HG03064 (cell line): ENCODE results near the gene PARD6G.

ENCODE experiments used
- ATAC-seq: cut with Tn5 transposase; IDR thresholded peaks from one replicate; pipeline ENCODE4 v1.9.1; 2021; ENCODE audit warnings: low read depth; ENCODE audit not compliant: unreplicated experiment

PARD6G gene

GRCh38 chr18:80191907-80192652 is 55.2 kb downstream of the PARD6G start:
- no peak for ATAC-seq

GRCh38 chr18:80191264-80191663 is 56.0 kb downstream of the PARD6G start:
- no peak for ATAC-seq

DNA sequence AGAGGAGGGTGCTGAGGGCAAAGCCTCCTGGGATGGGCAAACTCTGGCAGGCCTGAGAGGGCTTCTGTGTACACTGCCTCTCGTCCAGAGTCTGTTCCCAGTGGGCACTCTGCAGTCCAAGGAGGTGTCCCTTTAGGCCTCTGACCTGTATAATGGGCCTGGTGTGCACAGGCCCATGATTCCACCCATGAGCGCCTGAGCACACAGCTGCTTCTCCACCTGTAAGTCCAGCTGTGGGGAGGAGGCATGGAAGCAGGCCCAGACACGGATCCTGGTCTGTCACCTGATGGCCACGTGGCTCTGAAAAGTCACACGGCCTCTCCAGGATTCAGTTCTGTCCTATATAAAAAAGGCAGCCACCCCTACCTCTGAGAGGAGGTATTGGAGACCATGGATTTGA is 57.0 kb downstream of the PARD6G start:
- no peak for ATAC-seq

DNA sequence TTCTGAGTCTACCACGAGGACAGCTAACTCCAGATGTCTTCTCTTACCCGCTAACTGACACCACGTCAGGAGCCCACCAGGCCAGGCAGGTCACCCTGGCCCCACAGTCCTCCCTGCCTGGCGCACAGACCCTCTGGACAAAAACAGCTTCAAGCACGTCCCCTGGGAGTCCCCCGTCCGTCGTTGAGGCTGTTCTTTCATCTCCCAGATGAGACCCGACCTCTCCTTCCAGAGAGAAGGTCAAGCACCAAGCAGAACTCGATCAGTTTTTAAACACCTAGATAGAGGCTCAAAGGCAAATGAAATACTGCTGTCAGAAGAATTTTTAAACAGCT is 57.8 kb downstream of the PARD6G start:
- no peak for ATAC-seq

DNA sequence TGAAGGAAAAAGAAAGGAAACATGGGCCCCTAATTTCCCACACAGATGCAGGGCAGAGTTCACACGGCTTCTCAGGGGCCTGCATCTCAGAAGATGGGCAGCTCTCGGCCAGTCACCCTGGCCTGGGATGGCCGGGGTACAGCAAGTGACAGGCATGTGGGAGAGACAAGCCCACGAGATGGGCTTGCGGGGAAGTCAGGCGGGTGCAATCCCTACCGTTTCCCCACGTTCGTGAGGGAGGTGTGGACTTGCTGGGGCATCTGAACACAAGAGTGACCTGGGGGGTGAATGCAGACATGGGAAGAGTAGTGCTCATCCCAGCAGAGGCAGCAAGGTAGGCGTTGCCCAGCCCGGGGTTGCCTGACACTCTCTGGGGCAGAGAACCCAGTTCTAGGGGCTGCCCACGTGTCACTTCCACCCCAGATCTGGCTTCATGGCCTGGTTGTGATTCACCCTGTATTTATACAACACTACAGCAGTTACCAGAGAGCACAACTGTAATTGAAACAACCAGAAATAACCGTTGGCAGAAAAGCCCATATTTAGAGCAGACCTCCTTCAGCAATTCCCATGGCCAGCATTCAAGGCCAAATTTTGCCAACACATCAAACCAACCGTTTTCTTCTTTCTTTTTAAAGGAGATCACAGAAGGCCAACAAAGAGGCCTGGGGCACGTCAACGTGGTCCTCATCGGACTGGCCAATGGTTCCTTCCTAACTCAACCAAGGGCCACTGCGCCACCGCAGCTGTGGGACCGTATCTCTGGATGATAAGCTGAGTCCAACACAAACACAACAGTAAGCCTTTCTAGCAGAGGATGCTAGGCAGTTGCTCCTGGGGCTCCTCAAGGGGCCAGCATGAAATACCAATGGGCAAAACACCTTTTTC is 58.4 kb downstream of the PARD6G start:
- no peak for ATAC-seq

DNA sequence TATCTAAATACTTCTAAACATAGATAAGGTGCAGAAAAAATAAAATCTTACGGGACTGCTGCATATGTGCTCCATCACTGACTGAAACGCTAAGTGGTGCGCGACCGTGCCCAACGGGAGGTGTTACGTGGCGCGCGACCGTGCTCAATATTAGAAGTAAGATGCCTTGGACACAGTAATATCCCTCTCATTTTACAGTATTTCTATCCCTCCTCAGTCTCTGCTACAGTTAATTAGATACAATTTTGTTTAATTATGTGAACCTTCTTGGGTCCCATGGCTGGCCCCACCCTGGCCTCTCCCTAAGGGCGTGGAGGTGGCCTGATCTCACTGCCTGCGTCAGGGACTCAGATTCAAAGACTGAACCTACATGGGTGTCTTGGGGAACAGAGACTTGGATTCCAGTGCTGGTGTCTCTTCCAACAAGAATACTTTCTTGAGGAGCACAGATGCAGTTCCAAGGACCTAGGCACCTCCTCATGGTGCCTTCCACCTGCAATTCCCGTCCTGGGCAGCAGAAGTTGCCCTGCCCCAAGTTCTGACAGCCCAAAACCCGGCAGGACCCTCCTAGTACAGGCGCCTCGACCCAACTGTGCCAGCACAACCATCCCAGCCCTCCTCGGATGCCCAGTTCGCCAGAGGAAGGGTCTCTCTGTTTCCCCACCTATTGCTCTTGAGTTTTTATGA is 59.2 kb downstream of the PARD6G start:
- no peak for ATAC-seq

- ATAC-seq: no peak
Observed at GRCh38 chr18:80185545-80185944, 61.8 kb downstream of the PARD6G start.

- ATAC-seq: no peak
Observed at GRCh38 chr18:80184243-80184772, 63.0 kb downstream of the PARD6G start.

DNA sequence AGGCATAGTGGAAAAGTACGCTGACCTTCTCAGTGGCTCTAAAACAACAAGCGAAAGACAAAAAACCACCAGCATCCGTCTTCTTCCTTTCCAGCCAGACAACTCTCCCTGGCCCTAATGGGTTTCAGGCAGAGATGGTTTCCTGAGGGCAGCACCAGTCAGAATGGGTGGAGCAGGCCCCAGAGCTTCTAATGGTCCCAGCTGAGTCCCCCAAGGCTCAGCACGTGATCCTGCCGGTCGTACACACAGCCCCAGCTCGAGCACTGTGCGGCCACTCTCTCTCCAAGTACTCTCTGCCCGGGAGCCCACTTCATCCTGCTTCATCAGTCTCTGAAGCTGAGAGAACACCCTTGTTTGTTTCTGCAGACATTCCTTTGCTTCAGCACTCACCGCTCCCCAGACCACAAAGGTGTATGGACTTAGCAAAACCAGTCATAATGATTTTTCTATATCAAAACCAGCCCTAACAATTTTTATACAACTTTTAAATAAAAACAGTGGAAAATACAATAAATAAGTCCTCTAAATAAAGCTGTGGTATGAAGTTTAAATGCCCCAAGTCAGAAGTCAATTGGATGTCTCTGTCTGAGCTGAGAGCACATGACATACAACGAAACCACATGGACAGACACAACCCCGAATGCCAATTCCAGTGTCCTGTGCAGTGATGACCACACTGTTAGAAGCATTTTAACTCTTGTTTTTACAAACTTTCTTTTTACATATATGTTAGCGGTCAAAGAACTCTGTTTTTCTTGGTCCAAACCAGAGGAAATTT is 63.9 kb downstream of the PARD6G start:
- no peak for ATAC-seq

- ATAC-seq: no peak
Observed at GRCh38 chr18:80182855-80183254, 64.5 kb downstream of the PARD6G start.

- no peak for ATAC-seq
Observed at GRCh38 chr18:80181642-80182461, 65.5 kb downstream of the PARD6G start.

DNA sequence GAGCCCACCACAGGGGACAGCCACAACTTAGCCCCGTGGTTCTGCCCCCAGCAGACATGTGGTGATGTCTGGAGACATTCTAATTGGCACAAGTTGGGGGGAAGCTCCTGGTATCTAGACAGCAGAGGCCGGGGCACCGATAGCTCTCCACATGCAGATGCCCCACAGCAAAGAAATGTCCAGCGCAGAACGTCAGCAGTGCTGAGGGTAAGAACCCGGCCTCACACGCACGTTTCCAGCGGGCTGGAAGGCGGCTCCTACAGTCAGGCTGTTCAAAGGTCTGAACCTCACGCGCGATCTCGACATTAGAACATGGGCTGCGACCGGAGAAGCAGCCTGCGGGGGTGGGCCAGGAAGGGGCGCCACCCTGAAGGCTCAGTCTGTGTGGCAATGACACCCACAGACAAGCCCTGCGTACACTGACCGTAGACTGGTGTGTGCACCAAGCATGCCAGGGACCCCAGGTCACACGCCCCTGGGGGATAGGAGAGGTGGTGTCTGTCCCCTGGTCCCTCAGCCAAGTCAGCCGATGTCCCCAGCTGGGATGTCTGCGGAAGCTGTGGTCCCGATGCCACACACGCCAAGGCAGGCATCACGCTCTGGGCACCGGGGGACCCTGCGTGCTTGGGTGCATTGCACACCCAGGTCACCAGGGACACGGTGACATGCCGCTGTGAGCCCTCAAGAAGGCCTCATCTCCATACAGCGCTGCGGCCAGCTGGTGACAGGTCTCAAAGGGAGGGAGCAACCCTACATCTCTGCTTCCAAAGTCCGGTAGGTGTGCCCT is 66.3 kb downstream of the PARD6G start:
- ATAC-seq: no peak

GRCh38 chr18:80179857-80180558 is 67.3 kb downstream of the PARD6G start:
- ATAC-seq: no peak

DNA sequence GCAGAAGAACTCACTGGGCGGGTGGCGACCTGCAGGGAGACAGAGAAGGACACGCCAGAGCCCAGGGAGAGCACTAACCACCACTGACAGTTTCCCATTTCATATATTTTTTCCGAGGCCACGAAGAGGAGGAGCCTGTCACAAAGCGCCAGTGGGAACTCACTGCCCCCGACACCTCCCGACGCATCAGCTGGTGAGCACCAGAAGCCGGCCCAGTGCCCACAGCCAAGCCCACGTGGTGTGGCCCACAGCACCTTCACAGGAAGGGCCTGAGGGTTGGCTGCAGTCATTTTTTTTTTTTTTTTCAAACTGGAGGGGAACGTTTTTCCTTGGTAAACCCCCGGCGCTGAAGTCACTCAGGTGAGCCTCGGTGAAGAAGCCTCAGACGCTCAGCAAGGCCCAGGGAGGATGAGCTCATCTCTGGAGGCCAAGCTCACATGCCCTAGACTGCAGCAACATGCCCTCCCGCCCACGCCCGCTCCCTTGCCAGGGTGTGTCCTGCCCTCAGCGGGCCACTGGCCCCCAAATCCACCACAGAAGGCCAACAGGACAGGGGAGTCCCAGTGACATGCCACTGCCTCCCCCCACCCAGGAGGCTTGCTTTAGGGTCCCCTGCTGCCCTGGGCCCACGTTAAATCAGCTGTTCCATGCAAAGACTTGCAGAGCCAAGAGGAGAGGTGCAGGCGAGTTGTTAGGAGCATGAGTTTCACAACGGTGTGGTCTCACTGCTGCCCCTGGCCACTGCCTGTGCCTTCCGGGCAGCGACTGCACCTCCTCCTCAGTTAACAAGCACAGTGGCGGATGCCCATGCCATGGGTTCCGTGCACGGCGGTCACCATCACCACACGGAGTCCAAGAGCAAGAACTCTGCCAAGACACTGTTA is 68.1 kb downstream of the PARD6G start:
- ATAC-seq: no peak

GRCh38 chr18:80177128-80177527 is 70.2 kb downstream of the PARD6G start:
- no peak for ATAC-seq

- ATAC-seq: no peak
Observed at GRCh38 chr18:80176334-80177073, 70.8 kb downstream of the PARD6G start.
